MM.1S (cell line): ENCODE results near the gene SCGB1A1.

Experiments used
- DNase-seq: peaks from one replicate; pipeline ENCODE4 v3.0.0-alpha.2; 2015
- H2AFZ ChIP-seq: fragments of 300-600 bp; sonication (generic); 2 replicates; pipeline ENCODE4 v1.6.0; 2016; ENCODE audit warnings: antibody characterized with exemption, low read length
- H3F3A ChIP-seq: fragments of 300-600 bp; sonication (generic); 2 replicates; pipeline ENCODE4 v1.6.1; 2016; ENCODE audit warnings: mild to moderate bottlenecking, antibody characterized with exemption, low read length, moderate library complexity, mixed read lengths; ENCODE audit not compliant: insufficient read depth
- H3K27ac ChIP-seq: fragments of 300-600 bp; sonication (generic); 2 replicates; pipeline ENCODE4 v1.5.1; 2016; ENCODE audit warnings: mild to moderate bottlenecking, low read length
- H3K27me3 ChIP-seq: fragments of 300-600 bp; sonication (generic); replicated peaks from 2 replicates; pipeline ENCODE4 v1.6.0; 2016; ENCODE audit warnings: low read length; ENCODE audit not compliant: insufficient read depth
- H3K36me3 ChIP-seq: fragments of 300-600 bp; sonication (generic); replicated peaks from 2 replicates; pipeline ENCODE4 v1.6.1; 2016; ENCODE audit warnings: mild to moderate bottlenecking, low read length, mixed read lengths; ENCODE audit not compliant: insufficient read depth
- H3K4me1 ChIP-seq: fragments of 300-600 bp; sonication (generic); 2 replicates; pipeline ENCODE4 v1.6.1; 2016; ENCODE audit warnings: low read length, mixed read lengths
- H3K4me2 ChIP-seq: fragments of 300-600 bp; sonication (generic); 2 replicates; pipeline ENCODE4 v1.6.0; 2016; ENCODE audit warnings: low read depth, low read length
- H3K4me3 ChIP-seq: fragments of 300-600 bp; sonication (generic); 2 replicates; pipeline ENCODE4 v1.5.1; 2016; ENCODE audit warnings: low read length, mixed read lengths
- H3K79me2 ChIP-seq: fragments of 300-600 bp; sonication (generic); 2 replicates; pipeline ENCODE4 v1.6.1; 2016; ENCODE audit warnings: mixed run types, low read length, mixed read lengths
- H3K9ac ChIP-seq: fragments of 300-600 bp; sonication (generic); 2 replicates; pipeline ENCODE4 v1.6.1; 2016; ENCODE audit warnings: low read length, mixed read lengths
- H3K9me2 ChIP-seq: fragments of 300-600 bp; sonication (generic); replicated peaks from 2 replicates; pipeline ENCODE4 v1.6.1; 2016; ENCODE audit warnings: mild to moderate bottlenecking, low read length, mixed read lengths; ENCODE audit not compliant: insufficient read depth
- H3K9me3 ChIP-seq: fragments of 300-600 bp; sonication (generic); replicated peaks from 2 replicates; pipeline ENCODE4 v1.6.1; 2016; ENCODE audit warnings: mild to moderate bottlenecking, low read length, mixed read lengths; ENCODE audit not compliant: insufficient read depth
- H4K20me1 ChIP-seq: fragments of 300-600 bp; sonication (generic); 2 replicates; pipeline ENCODE4 v1.6.1; 2016; ENCODE audit warnings: mild to moderate bottlenecking, low read length, moderate library complexity, mixed read lengths; ENCODE audit not compliant: insufficient read depth
- CTCF ChIP-seq: fragments of 300-600 bp; sonication (generic); IDR thresholded peaks from 2 replicates; pipeline ENCODE4 v1.5.1; 2016; ENCODE audit warnings: antibody characterized with exemption, low read length, mixed read lengths
- EZH2 ChIP-seq: fragments of 300-600 bp; sonication (generic); optimal IDR thresholded peaks from 2 replicates; pipeline ENCODE3; 2017; ENCODE audit warnings: low read depth, mild to moderate bottlenecking, antibody characterized with exemption, low read length, mixed read lengths
- EZH2phosphoT487 ChIP-seq: fragments of 300-600 bp; sonication (generic); IDR thresholded peaks from 2 replicates; pipeline ENCODE4 v1.6.1; 2018; ENCODE audit warnings: antibody characterized with exemption, low read length

The SCGB1A1 gene

GRCh38 chr11:62400281-62400680 lies 18.6 kb upstream of the SCGB1A1 start:
- TF ChIP-seq EZH2, result no peak
- TF ChIP-seq CTCF, result no peak
- TF ChIP-seq EZH2phosphoT487, result no peak
- H3K79me2 ChIP-seq, result no peaks in the 10 kb centered on the region
- H4K20me1 ChIP-seq, result no peaks in the 10 kb centered on the region
- H3K9me3 ChIP-seq, result no peaks in the 10 kb centered on the region
- no peak overlapping the region for H3K4me3 ChIP-seq
- no peaks in the 10 kb centered on the region for H3K9me2 ChIP-seq
- H3K4me2 ChIP-seq, result no peak overlapping the region
- no peaks in the 10 kb centered on the region for H3K4me1 ChIP-seq
- no peaks in the 10 kb centered on the region for H3K36me3 ChIP-seq
- no peak overlapping the region for H3K27ac ChIP-seq
- H3F3A ChIP-seq, result no peaks in the 10 kb centered on the region
- no peaks in the 10 kb centered on the region; the same call in 1 of the 2 replicates for H3K27me3 ChIP-seq
- no peak overlapping the region for H3K9ac ChIP-seq
- no peak for DNase-seq
- H2AFZ ChIP-seq, result no peak overlapping the region

- H3K27ac ChIP-seq, result no peak overlapping the region
- no peak overlapping the region for H3K4me3 ChIP-seq
- no peak overlapping the region for H2AFZ ChIP-seq
- TF ChIP-seq CTCF, result no peak
- TF ChIP-seq EZH2, result no peak
- TF ChIP-seq EZH2phosphoT487, result no peak
- H3K27me3 ChIP-seq, result no peaks in the 10 kb centered on the region; the same call in 1 of the 2 replicates
- H3K4me1 ChIP-seq, result no peaks in the 10 kb centered on the region
- no peak overlapping the region for H3K4me2 ChIP-seq
- DNase-seq, result no peak
- no peaks in the 10 kb centered on the region for H3K36me3 ChIP-seq
- no peaks in the 10 kb centered on the region for H3K79me2 ChIP-seq
- no peaks in the 10 kb centered on the region for H4K20me1 ChIP-seq
- H3K9me2 ChIP-seq, result no peaks in the 10 kb centered on the region
- no peak overlapping the region for H3K9ac ChIP-seq
- no peaks in the 10 kb centered on the region for H3K9me3 ChIP-seq
- no peaks in the 10 kb centered on the region for H3F3A ChIP-seq
These were observed 18.1 kb upstream of the SCGB1A1 start for GRCh38 chr11:62400760-62401159.

- Histone ChIP-seq H3K9me3 (no peaks in the 10 kb centered on the region), H2AFZ (no peak overlapping the region), H3K9me2 (no peaks in the 10 kb centered on the region), H3K4me3 (no peak overlapping the region), H4K20me1 (no peaks in the 10 kb centered on the region), H3K36me3 (no peaks in the 10 kb centered on the region), H3K4me2 (no peak overlapping the region), H3K4me1 (no peaks in the 10 kb centered on the region), H3K9ac (no peak overlapping the region), H3K79me2 (no peaks in the 10 kb centered on the region), H3K27ac (no peak overlapping the region), H3F3A (no peaks in the 10 kb centered on the region), H3K27me3 (peaks cover 5% of the 10 kb centered on the region; the same call in 1 of the 2 replicates)
- DNase-seq, result no peak
- TF ChIP-seq EZH2, result no peak
- TF ChIP-seq CTCF, result no peak
- no peak for TF ChIP-seq EZH2phosphoT487
These were observed 17.5 kb upstream of the SCGB1A1 start for GRCh38 chr11:62401356-62401755.
